ENCODE results near the gene SPATA6L. TPM values are rescaled to one million over a fixed set of nuclear protein-coding genes. Genes with fewer than 3 reads are reported as not detected.

SPATA6L gene, protein sequence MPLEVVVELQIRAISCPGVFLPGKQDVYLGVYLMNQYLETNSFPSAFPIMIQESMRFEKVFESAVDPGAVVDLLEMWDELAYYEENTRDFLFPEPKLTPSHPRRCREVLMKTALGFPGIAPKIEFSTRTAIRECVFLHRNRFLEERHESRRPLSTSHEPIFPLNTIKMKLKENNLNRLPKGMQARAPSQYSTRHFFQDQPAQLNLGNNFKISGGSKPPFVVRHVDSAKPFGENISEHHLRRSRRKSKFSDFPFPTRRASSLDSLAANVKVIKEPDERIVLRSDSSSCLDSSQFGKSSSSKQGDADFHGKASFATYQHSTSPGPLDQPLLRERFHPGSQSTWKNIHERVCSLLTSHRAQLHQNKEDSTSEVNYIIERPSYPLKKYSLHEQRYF
- 10 to 100 TPM in 1 of 2 experiments, 1 to 10 TPM in 1; 9.4 to 10.8 TPM for total RNA-seq
- polyA plus RNA-seq (2013, experiment 1 of 2) = 1.1 TPM
- 1.6 TPM for polyA plus RNA-seq (2013, experiment 2 of 2)
- 0.03 to 12.2 (median 2.4) reads per million in 172 experiments for total RNA-seq

DNA sequence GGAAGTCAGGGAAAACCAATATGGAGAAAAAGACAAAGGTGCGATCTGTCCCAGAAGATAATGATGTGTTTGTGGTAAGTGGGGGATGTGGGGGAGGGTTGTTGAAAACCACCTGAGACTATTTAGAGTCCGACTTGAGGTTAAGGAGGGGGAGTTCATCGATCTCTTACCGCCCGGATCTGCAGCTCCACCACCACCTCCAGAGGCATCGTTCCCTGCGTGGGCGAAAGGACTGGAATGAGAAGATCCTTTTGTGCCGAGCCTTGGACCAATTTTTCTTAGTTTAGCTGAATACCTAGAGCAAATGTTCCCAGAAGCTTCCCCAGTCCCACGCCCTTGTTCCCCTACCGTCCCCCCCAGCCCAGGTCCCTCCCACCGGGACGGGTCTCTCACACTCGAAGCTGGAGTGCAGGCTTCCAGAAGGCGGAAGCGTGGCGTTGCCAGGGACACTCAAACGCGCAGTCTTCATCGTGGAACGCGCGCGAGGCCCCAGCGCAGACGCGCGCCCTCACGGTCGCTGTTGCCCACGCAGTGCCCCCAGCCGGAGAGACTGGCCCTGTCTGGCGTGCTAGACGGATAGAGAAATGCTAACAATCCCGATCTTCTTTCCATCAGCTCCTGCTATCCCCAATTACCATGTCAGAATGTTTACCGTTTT lies at the start of gene SPATA6L:
Gene SPATA6L, minus strand, starts transcription at position 439 of the 658 bp plus-strand sequence. Its CDS starts 230 bp downstream, at position 209.
- Histone ChIP-seq H3K27ac (ENCODE audit: low read depth in 1 of 2, low read length in 2 of 2) (peak within 1 kb of the TSS; percentile 3 to 38), H3K36me3 (ENCODE audit: insufficient read depth, low read length) (no peaks in the 10 kb centered on the region), H3K9me3 (ENCODE audit: control insufficient read depth in 1 of 2, insufficient read depth in 1 of 2, low read length in 2 of 2) (no peaks in the 10 kb centered on the region), H3K4me3 (ENCODE audit: low read length) (peak within 1 kb of the TSS; percentile 53), H3K4me1 (ENCODE audit: insufficient read depth, low read length) (peaks cover 60% of the 10 kb centered on the region), H3K27me3 (ENCODE audit: control insufficient read depth in 1 of 2, insufficient read depth in 2 of 2, low read length in 2 of 2) (no peaks in the 10 kb centered on the region)
- CTCF ChIA-PET = interaction anchor here (0.9 to 3.9 kb wide), 8 partner anchors 10 to 84 kb away, joined by 3 to 22 read pairs (median 3); partner anchors contain the start of genes AK3 and CDC37L1
- peak within 1 kb of the TSS; percentile 88 for H3K27ac Mint-ChIP-seq
- peak within 1 kb of the TSS; percentile 97 for H3K4me3 Mint-ChIP-seq
- no peaks in the 10 kb centered on the region for H3K9me3 Mint-ChIP-seq
- intact Hi-C loops (cut with DNase I, micrococcal nuclease) = loop anchor here in 1 of 2 experiments (10.0 kb wide), 1 partner anchor 1141 kb away; the partner anchor contains the start of gene RFX3
- ATAC-seq (ENCODE audit: poor library complexity) = peak; percentile 26
- TF ChIP-seq, protein P1, sequence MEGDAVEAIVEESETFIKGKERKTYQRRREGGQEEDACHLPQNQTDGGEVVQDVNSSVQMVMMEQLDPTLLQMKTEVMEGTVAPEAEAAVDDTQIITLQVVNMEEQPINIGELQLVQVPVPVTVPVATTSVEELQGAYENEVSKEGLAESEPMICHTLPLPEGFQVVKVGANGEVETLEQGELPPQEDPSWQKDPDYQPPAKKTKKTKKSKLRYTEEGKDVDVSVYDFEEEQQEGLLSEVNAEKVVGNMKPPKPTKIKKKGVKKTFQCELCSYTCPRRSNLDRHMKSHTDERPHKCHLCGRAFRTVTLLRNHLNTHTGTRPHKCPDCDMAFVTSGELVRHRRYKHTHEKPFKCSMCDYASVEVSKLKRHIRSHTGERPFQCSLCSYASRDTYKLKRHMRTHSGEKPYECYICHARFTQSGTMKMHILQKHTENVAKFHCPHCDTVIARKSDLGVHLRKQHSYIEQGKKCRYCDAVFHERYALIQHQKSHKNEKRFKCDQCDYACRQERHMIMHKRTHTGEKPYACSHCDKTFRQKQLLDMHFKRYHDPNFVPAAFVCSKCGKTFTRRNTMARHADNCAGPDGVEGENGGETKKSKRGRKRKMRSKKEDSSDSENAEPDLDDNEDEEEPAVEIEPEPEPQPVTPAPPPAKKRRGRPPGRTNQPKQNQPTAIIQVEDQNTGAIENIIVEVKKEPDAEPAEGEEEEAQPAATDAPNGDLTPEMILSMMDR (IDR thresholded peaks at IDR 0.05) = no peak
- H3K36me3 Mint-ChIP-seq (ENCODE audit: low read depth) = peaks cover 5% of the 10 kb centered on the region
- H3K27me3 Mint-ChIP-seq = no peaks in the 10 kb centered on the region
- peaks cover 82% of the 10 kb centered on the region for H3K4me1 Mint-ChIP-seq (ENCODE audit: low read depth)
- POLR2A ChIA-PET = interaction anchor here (0.7 to 5.5 kb wide), 15 partner anchors 12 to 1140 kb away, joined by 3 to 95 read pairs (median 5); partner anchors contain the start of genes AK3, CD274, CDC37L1 and JAK2
- DNase-seq = peak in 12 of 14 experiments; percentile 17 to 74 (median 40)

DNA sequence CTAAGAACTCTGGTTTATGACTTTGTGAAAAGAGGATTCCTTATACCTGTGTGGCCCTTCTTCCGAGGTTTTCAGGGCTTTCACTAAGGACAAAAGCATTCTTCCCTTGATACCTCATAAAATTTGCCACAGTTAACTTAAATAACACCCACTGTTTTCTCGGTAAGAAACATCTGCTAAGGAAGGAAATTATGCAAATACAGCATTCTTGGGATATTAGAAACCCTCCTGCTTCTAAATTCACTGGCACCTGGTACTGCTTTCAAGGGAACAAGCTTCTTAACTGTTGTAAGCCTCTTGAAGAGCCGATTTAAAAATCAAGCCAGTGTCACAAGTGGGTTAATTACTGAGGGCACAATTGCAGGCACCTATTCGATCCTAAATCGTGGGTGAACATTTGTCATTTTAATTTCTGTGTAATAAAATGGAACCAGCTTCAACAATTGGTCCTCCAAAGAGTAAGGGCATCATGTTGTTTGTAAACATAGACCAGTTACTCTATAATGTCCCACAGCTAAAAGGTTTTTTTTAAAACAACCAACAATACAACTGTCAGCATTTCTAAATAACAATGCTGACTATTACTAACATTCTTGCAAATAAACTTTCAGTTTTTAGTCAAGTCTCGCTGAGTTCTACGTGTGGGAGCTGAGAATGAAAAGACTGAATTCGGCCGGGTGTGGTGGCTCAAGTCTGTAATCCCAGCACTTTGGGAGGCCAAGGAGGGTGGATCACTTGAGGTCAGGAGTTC lies 48.2 kb upstream of the SPATA6L start:
- ATAC-seq (ENCODE audit: poor library complexity) (no peak), DNase-seq (no peak)
- POLR2A ChIA-PET = no interaction called here
- intact Hi-C loops (cut with DNase I, micrococcal nuclease) = no loop called here
- Histone ChIP-seq H3K4me1 (ENCODE audit: insufficient read depth, low read length) (no peaks in the 10 kb centered on the region), H3K9me3 (ENCODE audit: control insufficient read depth in 1 of 2, insufficient read depth in 1 of 2, low read length in 2 of 2) (no peaks in the 10 kb centered on the region), H3K4me3 (ENCODE audit: low read length) (no peak overlapping the region), H3K27me3 (ENCODE audit: control insufficient read depth in 1 of 2, insufficient read depth in 2 of 2, low read length in 2 of 2) (no peaks in the 10 kb centered on the region), H3K36me3 (ENCODE audit: insufficient read depth, low read length) (peaks cover 56% of the 10 kb centered on the region), H3K27ac (ENCODE audit: low read depth in 1 of 2, low read length in 2 of 2) (no peak overlapping the region)
- Mint-ChIP-seq H3K36me3 (ENCODE audit: low read depth) (peaks cover 69% of the 10 kb centered on the region), H3K9me3 (no peaks in the 10 kb centered on the region), H3K4me3 (no peak overlapping the region), H3K4me1 (ENCODE audit: low read depth) (no peaks in the 10 kb centered on the region), H3K27ac (no peak overlapping the region), H3K27me3 (no peaks in the 10 kb centered on the region)
- CTCF ChIA-PET = interaction anchor here (0.6 to 1.1 kb wide), 2 partner anchors 22 to 327 kb away, joined by 3 to 4 read pairs; no protein-coding TSS in a partner anchor
- TF ChIP-seq, protein P1 (IDR thresholded peaks at IDR 0.05) = no peak

DNA sequence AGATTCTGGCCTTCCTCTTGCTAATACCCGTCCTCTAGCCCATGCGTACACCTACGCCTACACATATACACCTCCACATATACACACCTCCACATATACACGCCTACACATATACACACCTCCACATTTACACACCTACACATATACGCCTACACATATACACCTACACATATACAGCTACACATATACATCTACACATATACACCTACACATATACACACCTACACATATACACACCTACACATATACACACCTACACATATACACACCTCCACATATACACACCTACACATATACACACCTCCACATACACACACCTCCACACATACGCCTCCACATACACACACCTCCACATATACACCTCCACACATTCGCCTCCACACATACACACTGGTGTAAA lies 47.6 kb upstream of the SPATA6L start:
- ChIA-PET CTCF (no interaction called here), POLR2A (no interaction called here)
- no peak overlapping the region for H3K4me3 ChIP-seq (ENCODE audit: low read length)
- no peaks in the 10 kb centered on the region for H3K9me3 Mint-ChIP-seq
- no peaks in the 10 kb centered on the region for H3K27me3 Mint-ChIP-seq
- TF ChIP-seq, protein P1 (IDR thresholded peaks at IDR 0.05) = no peak
- intact Hi-C loops (cut with DNase I, micrococcal nuclease) = no loop called here
- no peak overlapping the region for H3K27ac ChIP-seq (ENCODE audit: low read depth in 1 of 2, low read length in 2 of 2)
- no peak overlapping the region for H3K27ac Mint-ChIP-seq
- peaks cover 54% of the 10 kb centered on the region for H3K36me3 ChIP-seq (ENCODE audit: insufficient read depth, low read length)
- no peaks in the 10 kb centered on the region for H3K27me3 ChIP-seq (ENCODE audit: control insufficient read depth in 1 of 2, insufficient read depth in 2 of 2, low read length in 2 of 2)
- H3K4me3 Mint-ChIP-seq = no peak overlapping the region
- peaks cover 69% of the 10 kb centered on the region for H3K36me3 Mint-ChIP-seq (ENCODE audit: low read depth)
- DNase-seq = peak in 2 of 14 experiments; percentile 9 to 15
- H3K4me1 ChIP-seq (ENCODE audit: insufficient read depth, low read length) = no peaks in the 10 kb centered on the region
- ATAC-seq (ENCODE audit: poor library complexity) = no peak
- no peaks in the 10 kb centered on the region for H3K9me3 ChIP-seq (ENCODE audit: control insufficient read depth in 1 of 2, insufficient read depth in 1 of 2, low read length in 2 of 2)
- H3K4me1 Mint-ChIP-seq (ENCODE audit: low read depth) = no peaks in the 10 kb centered on the region
